ENCODE measurements around the gene SLC2A4. TPM values are rescaled to one million over a fixed set of nuclear protein-coding genes. Genes with fewer than 3 reads are reported as not detected.
"Not testable (repeated sequence)": the region's sequence is repeated elsewhere in the genome, so short reads cannot be mapped to it uniquely, and the experiment has no call there.

The SLC2A4 gene
- polyA plus RNA-seq, 6 donors from 2014 or later, result not detected

GRCh38 chr17:7240375-7240774 lies 41.1 kb upstream of the SLC2A4 start:
- Mint-ChIP-seq H3K9me3 (peaks cover 0 to 4% (median 0%) of the 10 kb centered on the region in 7 donors), H3K4me1 (peaks cover 51 to 62% (median 57%) of the 10 kb centered on the region in 3 donors), H3K36me3 (peaks cover 4 to 32% of the 10 kb centered on the region in 2 donors), H3K4me3 (peak overlapping the region; percentile 87 to 100 (median 98)), H3K27me3 (no peaks in the 10 kb centered on the region), H3K27ac (peak overlapping the region; percentile 80 to 100 (median 98))
- DNase-seq (peak; percentile 62), ATAC-seq (ENCODE audit: low read depth in 2 of 2) (peak; percentile 7 to 9)

GRCh38 chr17:7241090-7241733 lies 40.3 kb upstream of the SLC2A4 start:
- H3K9me3 Mint-ChIP-seq, result peaks cover 0 to 4% (median 0%) of the 10 kb centered on the region in 7 donors
- peaks cover 47 to 58% (median 55%) of the 10 kb centered on the region in 3 donors for H3K4me1 Mint-ChIP-seq
- no peak for DNase-seq
- ATAC-seq (ENCODE audit: low read depth in 2 of 2), result no peak
- H3K36me3 Mint-ChIP-seq, result peaks cover 9 to 36% of the 10 kb centered on the region in 2 donors
- no peaks in the 10 kb centered on the region for H3K27me3 Mint-ChIP-seq
- H3K27ac Mint-ChIP-seq, result peak overlapping the region in 5 of 6 donors; percentile 98 to 100 (median 100)
- peak overlapping the region; percentile 87 to 100 (median 98) for H3K4me3 Mint-ChIP-seq

DNA sequence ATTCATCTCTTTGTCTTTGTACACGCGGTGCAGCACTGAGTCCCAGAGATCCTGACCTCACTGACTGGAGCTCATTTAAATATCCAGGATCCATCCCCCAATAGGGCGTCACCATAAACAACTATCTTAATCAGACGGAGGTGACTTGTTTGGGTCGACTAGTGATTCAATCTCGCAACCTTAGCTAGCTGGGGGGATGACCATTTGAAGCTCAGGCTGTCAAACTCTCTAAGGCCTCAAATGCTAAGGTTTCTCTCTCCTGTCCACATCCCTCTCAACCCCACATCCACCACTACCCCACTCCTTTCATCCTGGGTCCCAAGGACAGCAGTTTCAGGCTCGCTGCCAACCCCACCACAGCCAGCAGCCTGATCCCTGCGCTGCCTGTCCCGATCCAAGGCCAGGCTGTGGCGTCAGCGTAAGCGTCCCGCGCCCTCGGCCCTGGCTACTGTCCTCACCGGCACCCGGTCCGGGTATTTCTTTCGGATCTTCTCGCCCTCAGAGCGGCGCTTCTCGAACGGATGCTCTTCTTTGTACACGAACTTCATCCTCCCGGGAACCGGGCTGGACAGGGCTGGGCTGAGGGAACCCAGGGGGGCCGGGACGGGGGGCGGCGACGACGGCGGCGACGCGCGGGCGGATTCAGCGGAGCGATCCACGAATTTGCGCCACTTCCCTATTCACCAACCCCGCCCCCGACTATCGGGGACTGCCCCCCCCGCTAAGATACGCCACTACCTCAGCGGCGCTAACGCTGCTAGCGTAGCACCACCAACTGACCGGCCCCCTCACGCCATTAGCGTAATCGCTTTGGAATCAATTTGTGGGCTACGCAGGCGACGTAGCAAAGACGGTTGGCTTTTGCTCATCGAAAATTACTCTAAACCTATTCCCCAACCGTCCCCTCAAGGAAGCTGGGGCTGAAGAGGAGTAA lies 39.5 kb upstream of the SLC2A4 start, which contains the start of gene GABARAP:
Gene GABARAP (minus strand): TSS at position 667 of the 934 bp plus-strand sequence. CDS start 119 bp downstream, at position 548.
- peaks cover 15 to 38% of the 10 kb centered on the region in 2 donors for H3K36me3 Mint-ChIP-seq
- no peaks in the 10 kb centered on the region for H3K27me3 Mint-ChIP-seq
- peak within 1 kb of the TSS; percentile 98 to 100 (median 100) for H3K27ac Mint-ChIP-seq
- peak within 1 kb of the TSS; percentile 87 to 100 (median 98) for H3K4me3 Mint-ChIP-seq
- ATAC-seq (ENCODE audit: low read depth in 2 of 2), result peak; percentile 22 to 32
- DNase-seq, result peak; percentile 90
- peaks cover 46 to 56% (median 55%) of the 10 kb centered on the region in 3 donors for H3K4me1 Mint-ChIP-seq
- H3K9me3 Mint-ChIP-seq, result peaks cover 0 to 4% (median 0%) of the 10 kb centered on the region in 7 donors

DNA sequence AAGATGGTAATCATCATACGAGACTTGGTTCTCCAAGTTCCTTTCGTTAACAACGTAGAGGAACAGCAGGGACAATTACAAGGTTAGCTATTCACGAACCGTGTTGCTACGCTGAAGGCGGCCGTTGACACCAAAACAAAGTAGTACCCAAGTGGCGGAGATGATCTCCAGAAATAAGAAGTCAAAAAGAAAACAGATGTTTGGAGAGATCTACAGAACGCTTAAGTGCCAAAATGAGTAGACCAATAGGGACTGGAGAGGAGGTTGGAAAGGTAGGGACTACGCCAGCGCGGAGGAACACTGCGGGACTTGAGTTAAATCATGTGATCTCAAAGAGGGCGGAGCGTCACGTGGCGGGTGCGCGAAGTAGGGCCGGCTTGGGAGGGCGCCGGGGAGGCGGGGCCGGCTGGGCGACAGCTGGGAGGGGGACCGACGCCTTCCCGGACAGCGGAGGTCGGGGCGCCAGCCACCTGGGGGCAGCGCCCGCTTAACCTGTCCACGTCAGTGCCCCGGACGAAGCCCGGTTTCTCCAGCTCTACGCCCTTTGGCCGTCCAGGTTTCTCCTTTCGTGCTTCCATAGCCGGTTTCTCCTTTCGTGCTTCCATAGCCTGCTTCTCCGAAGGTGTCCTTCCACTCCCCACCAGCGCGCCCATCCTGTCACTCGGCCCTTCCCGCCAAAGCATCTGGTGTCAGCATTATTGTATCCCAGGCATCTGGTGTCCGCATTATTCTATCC lies 38.6 kb upstream of the SLC2A4 start:
- Mint-ChIP-seq H3K36me3 (peaks cover 15 to 36% of the 10 kb centered on the region in 2 donors), H3K4me3 (peak overlapping the region; percentile 87 to 100 (median 98)), H3K27me3 (no peaks in the 10 kb centered on the region), H3K9me3 (peaks cover 0 to 4% (median 0%) of the 10 kb centered on the region in 7 donors), H3K4me1 (peaks cover 43 to 52% (median 51%) of the 10 kb centered on the region in 3 donors), H3K27ac (peak overlapping the region; percentile 98 to 100 (median 100))
- DNase-seq (peak; percentile 93), ATAC-seq (ENCODE audit: low read depth in 2 of 2) (peak; percentile 37 to 49)

GRCh38 chr17:7243453-7243729 lies 38.1 kb upstream of the SLC2A4 start:
- DNase-seq (no peak), ATAC-seq (ENCODE audit: low read depth in 2 of 2) (no peak)
- Mint-ChIP-seq H3K27me3 (no peaks in the 10 kb centered on the region), H3K27ac (peak overlapping the region; percentile 95 to 100 (median 98)), H3K9me3 (peaks cover 0 to 4% (median 0%) of the 10 kb centered on the region in 7 donors), H3K4me3 (peak overlapping the region; percentile 87 to 100 (median 98)), H3K36me3 (peaks cover 15 to 36% of the 10 kb centered on the region in 2 donors), H3K4me1 (peaks cover 44 to 53% (median 51%) of the 10 kb centered on the region in 3 donors)

GRCh38 chr17:7243838-7244237 lies 37.7 kb upstream of the SLC2A4 start:
- not testable (repeated sequence) for H3K9me3 Mint-ChIP-seq; DNase-seq; H3K27me3 Mint-ChIP-seq; ATAC-seq (ENCODE audit: low read depth in 2 of 2)
- peaks cover 48 to 58% (median 51%) of the 10 kb centered on the region in 3 donors for H3K4me1 Mint-ChIP-seq
- peak overlapping the region in 3 of 6 donors; percentile 29 to 98 (median 95) for H3K27ac Mint-ChIP-seq
- H3K4me3 Mint-ChIP-seq, result peak overlapping the region in 7 of 8 donors; percentile 53 to 100 (median 98)
- peaks cover 15 to 36% of the 10 kb centered on the region in 2 donors for H3K36me3 Mint-ChIP-seq

DNA sequence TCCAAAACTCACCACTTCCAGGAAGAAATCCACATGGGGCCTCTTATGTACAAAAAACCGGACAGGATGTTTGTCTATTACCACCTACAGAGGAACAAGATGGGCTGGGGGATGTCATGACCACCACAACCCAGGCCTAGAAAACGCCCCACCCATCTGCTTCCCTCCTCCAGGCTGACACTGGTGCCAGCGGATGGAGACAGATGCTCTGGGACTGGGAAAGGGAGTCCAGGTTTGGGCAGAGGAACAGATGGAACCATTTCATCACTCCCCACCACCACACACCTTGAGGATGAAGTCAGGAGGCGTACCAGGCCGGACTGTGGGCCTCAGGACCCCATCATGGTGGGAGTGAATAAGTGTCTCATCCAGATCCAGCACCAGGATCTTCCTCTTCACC lies 34.7 kb upstream of the SLC2A4 start:
- peak overlapping the region in 1 of 8 donors; percentile 58 for H3K4me3 Mint-ChIP-seq
- peaks cover 15 to 19% of the 10 kb centered on the region in 2 donors for H3K36me3 Mint-ChIP-seq
- no peaks in the 10 kb centered on the region for H3K27me3 Mint-ChIP-seq
- ATAC-seq (ENCODE audit: low read depth in 2 of 2) (no peak), DNase-seq (no peak)
- H3K9me3 Mint-ChIP-seq, result peaks cover 0 to 4% (median 0%) of the 10 kb centered on the region in 7 donors
- peak overlapping the region in 2 of 6 donors; percentile 3 to 17 for H3K27ac Mint-ChIP-seq
- peaks cover 48 to 56% (median 50%) of the 10 kb centered on the region in 3 donors for H3K4me1 Mint-ChIP-seq

GRCh38 chr17:7248796-7249195 lies 32.7 kb upstream of the SLC2A4 start:
- peak overlapping the region in 3 of 6 donors; percentile 21 to 99 (median 57) for H3K27ac Mint-ChIP-seq
- H3K36me3 Mint-ChIP-seq, result peaks cover 12 to 15% of the 10 kb centered on the region in 2 donors
- H3K4me3 Mint-ChIP-seq, result peak overlapping the region in 6 of 8 donors; percentile 12 to 98 (median 69)
- H3K9me3 Mint-ChIP-seq, result no peaks in the 10 kb centered on the region
- H3K27me3 Mint-ChIP-seq, result no peaks in the 10 kb centered on the region
- DNase-seq, result no peak
- no peak for ATAC-seq (ENCODE audit: low read depth in 2 of 2)
- peaks cover 51 to 55% (median 53%) of the 10 kb centered on the region in 3 donors for H3K4me1 Mint-ChIP-seq

DNA sequence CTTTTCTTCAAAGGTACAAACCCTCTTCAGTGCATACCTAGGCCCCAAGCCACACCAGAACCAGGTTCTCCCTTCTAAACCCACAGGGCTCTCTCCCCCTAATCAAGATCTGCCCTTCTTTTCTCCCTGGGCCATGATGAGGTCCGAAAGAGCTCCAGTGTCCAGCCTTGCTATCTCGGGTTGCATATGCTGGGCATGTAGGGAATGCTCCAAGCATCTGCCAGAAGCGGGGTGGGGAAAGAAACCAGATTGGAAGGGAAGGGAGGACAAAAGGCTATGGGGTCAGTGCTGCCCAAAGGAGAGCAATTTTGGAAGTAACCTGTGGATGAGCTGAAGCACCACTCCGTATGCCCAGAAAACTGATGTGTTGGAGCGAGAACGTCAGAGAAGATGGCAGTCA lies 32.3 kb upstream of the SLC2A4 start:
- H3K4me3 Mint-ChIP-seq, result peak overlapping the region in 7 of 8 donors; percentile 48 to 98 (median 92)
- peaks cover 51 to 55% (median 53%) of the 10 kb centered on the region in 3 donors for H3K4me1 Mint-ChIP-seq
- peaks cover 12 to 15% of the 10 kb centered on the region in 2 donors for H3K36me3 Mint-ChIP-seq

GRCh38 chr17:7249830-7250229 lies 31.7 kb upstream of the SLC2A4 start:
- Mint-ChIP-seq H3K4me1 (peaks cover 51 to 56% (median 55%) of the 10 kb centered on the region in 3 donors), H3K36me3 (peaks cover 15 to 16% of the 10 kb centered on the region in 2 donors), H3K27ac (peak overlapping the region in 4 of 6 donors; percentile 82 to 99 (median 98)), H3K27me3 (no peaks in the 10 kb centered on the region), H3K9me3 (no peaks in the 10 kb centered on the region), H3K4me3 (peak overlapping the region; percentile 90 to 98 (median 95))
- no peak for ATAC-seq (ENCODE audit: low read depth in 2 of 2)
- no peak for DNase-seq

More for the DNA sequence above, 32.3 kb upstream of the SLC2A4 start:
- no peaks in the 10 kb centered on the region for H3K27me3 Mint-ChIP-seq
- ATAC-seq (ENCODE audit: low read depth in 2 of 2) (no peak), DNase-seq (no peak)
- H3K27ac Mint-ChIP-seq, result peak overlapping the region in 4 of 6 donors; percentile 16 to 99 (median 73)
- no peaks in the 10 kb centered on the region for H3K9me3 Mint-ChIP-seq

DNA sequence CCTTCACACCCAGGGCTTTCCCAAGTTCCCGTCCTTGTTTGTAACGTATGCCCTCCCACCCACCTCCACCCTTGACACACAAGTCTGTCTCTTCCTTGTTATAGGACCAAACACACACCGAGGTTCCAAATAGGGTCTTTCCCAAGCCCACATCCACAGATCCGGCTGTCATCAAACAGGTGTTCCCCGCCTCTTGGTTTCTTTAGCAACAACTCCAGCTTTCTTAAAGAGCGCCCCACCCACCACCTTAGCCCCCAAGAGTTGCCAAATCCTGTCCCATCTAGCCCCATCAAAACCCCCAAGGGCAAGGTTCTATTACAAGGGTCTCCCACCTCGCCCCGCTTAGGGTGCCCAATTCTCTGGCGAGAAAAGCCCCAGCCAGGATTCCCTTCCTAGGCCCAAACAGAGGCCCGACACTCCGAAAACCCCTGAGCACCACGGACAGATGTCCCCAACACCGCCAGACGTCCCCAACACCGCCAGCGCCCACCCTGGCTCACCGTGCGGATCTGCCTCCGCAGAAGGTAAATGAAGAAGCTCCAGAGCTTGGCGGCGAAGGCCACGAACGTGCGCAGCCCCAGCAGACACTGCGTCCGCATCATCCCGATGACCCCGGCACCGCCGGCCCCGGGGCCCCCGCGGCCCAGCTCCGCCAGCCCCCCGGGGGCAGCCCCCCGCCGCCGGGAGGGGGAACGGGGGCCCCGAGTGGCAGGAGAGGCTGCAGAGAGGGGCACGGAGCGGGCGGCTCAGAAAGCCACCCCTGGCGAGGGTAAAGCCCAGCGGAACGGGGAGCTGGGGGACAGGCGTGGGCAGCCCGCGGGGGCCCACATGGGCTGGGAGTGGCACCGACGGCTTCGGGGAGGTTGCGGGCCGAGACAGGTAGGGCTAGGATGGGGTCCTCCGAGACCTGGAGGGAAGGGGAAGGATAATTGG lies 30.6 kb upstream of the SLC2A4 start:
- Mint-ChIP-seq H3K4me1 (peaks cover 50 to 55% (median 54%) of the 10 kb centered on the region in 3 donors), H3K27me3 (no peaks in the 10 kb centered on the region), H3K4me3 (peak overlapping the region; percentile 90 to 99 (median 98)), H3K27ac (peak overlapping the region; percentile 96 to 100 (median 99)), H3K9me3 (no peaks in the 10 kb centered on the region), H3K36me3 (peaks cover 12 to 16% of the 10 kb centered on the region in 2 donors)
- DNase-seq (no peak), ATAC-seq (ENCODE audit: low read depth in 2 of 2) (peak in 1 of 2 donors; percentile 1)
